MM.1S (cell line): ENCODE data around the gene VEZF1.

Experiments
- CTCF ChIP-seq: fragments of 300-600 bp; sonication (generic); IDR thresholded peaks from 2 replicates; pipeline ENCODE4 v1.5.1; 2016; ENCODE audit warnings: antibody characterized with exemption, low read length, mixed read lengths
- EZH2 ChIP-seq: fragments of 300-600 bp; sonication (generic); optimal IDR thresholded peaks from 2 replicates; pipeline ENCODE3; 2017; ENCODE audit warnings: low read depth, mild to moderate bottlenecking, antibody characterized with exemption, low read length, mixed read lengths
- EZH2phosphoT487 ChIP-seq: fragments of 300-600 bp; sonication (generic); IDR thresholded peaks from 2 replicates; pipeline ENCODE4 v1.6.1; 2018; ENCODE audit warnings: antibody characterized with exemption, low read length

- TF ChIP-seq CTCF (no peak), EZH2 (no peak), EZH2phosphoT487 (no peak)
Observed at GRCh38 chr17:57979076-57979475, 9.0 kb downstream of the VEZF1 start.
